ENCODE results near the gene RASD2. TPM values are rescaled to one million over a fixed set of nuclear protein-coding genes. Genes with fewer than 3 reads are reported as not detected.
A peak's percentile ranks its signal among the peaks of the same experiment; 100 is the strongest.

The RASD2 gene
- total and polyA plus RNA-seq, 2 experiments from 2014 or later = 1.2 to 3.6 TPM

GRCh38 chr22:35568751-35569739 is 28.4 kb downstream of the RASD2 start:
- no peak for DNase-seq (ENCODE audit: low spot score)
- no peak overlapping the region for H3K27ac Mint-ChIP-seq
- H3K79me2 ChIP-seq (replicated peaks; ENCODE audit: insufficient read depth) = no peaks in the 10 kb centered on the region
- H3K4me1 ChIP-seq (ENCODE audit: insufficient read depth) = no peaks in the 10 kb centered on the region
- ATAC-seq = no peak
- H4K20me1 ChIP-seq (replicated peaks; ENCODE audit: insufficient read depth) = no peaks in the 10 kb centered on the region
- no peak overlapping the region for H3K4me2 ChIP-seq
- no peak overlapping the region for H3K4me3 Mint-ChIP-seq
- no peak for TF ChIP-seq ZNF331 (CRISPR knock-in tag; IDR thresholded peaks at IDR 0.05; ENCODE audit: low read depth)
- no peak for TF ChIP-seq ETS1 (IDR thresholded peaks at IDR 0.05)
- TF ChIP-seq STAT1 (IDR thresholded peaks at IDR 0.05; ENCODE audit: unreplicated experiment) = no peak
- TF ChIP-seq ZNF114 (CRISPR knock-in tag; IDR thresholded peaks at IDR 0.05) = no peak
- TF ChIP-seq CTCF (conservative IDR thresholded peaks at IDR 0.05; ENCODE audit: low read depth in 2 of 2) = no peak
- TF ChIP-seq ZNF462 (CRISPR knock-in tag; IDR thresholded peaks at IDR 0.05) = no peak
- no peak for TF ChIP-seq NANOG (IDR thresholded peaks at IDR 0.05; ENCODE audit: borderline replicate concordance)
- no peak for TF ChIP-seq EZH2phosphoT487 (IDR thresholded peaks at IDR 0.05; ENCODE audit: unreplicated experiment)
- no peak for TF ChIP-seq EZH2 (IDR thresholded peaks at IDR 0.05; ENCODE audit: low read depth, unreplicated experiment)
- TF ChIP-seq CREB1 (CRISPR knock-in tag; IDR thresholded peaks at IDR 0.05; ENCODE audit: low read depth) = no peak
- H3K9me2 ChIP-seq (ENCODE audit: insufficient read depth) = no peaks in the 10 kb centered on the region
- H3F3A ChIP-seq (replicated peaks; ENCODE audit: low read depth) = peaks cover 5% of the 10 kb centered on the region; the same call in 1 of the 2 replicates
- peaks cover 3% of the 10 kb centered on the region for H3K27me3 Mint-ChIP-seq (ENCODE audit: insufficient read depth, low read depth, poor library complexity)
- no peak overlapping the region for H3K4me3 ChIP-seq
- no peak overlapping the region for H3K27ac ChIP-seq (ENCODE audit: low read depth)
- H3K36me3 Mint-ChIP-seq (ENCODE audit: low read depth) = no peaks in the 10 kb centered on the region; the same call in 2 of the 3 replicates
- no peaks in the 10 kb centered on the region for H3K27me3 ChIP-seq (ENCODE audit: insufficient read depth)
- H3K4me1 Mint-ChIP-seq = peaks cover 4% of the 10 kb centered on the region
- no peaks in the 10 kb centered on the region for H3K36me3 ChIP-seq (ENCODE audit: insufficient read depth)
- peak overlapping the region; percentile 7; the same call in 1 of the 2 replicates for H2AFZ ChIP-seq
- no peaks in the 10 kb centered on the region for H3K9me3 Mint-ChIP-seq

Data from GM23338 (cell line).